ENCODE results near the gene BTBD9. TPM values are rescaled to one million over a fixed set of nuclear protein-coding genes. Genes with fewer than 3 reads are reported as not detected.

Gene BTBD9
- total RNA-seq, 1 donor from 2014 or later: 10.3 TPM

GRCh38 chr6:38552121-38552520, 87.6 kb downstream of the BTBD9 start:
- Mint-ChIP-seq H3K27ac (ENCODE audit: unreplicated experiment) (no peak overlapping the region), H3K36me3 (ENCODE audit: low read depth, unreplicated experiment) (no peaks in the 10 kb centered on the region), H3K27me3 (ENCODE audit: unreplicated experiment) (no peaks in the 10 kb centered on the region), H3K4me3 (ENCODE audit: unreplicated experiment) (no peak overlapping the region), H3K9me3 (ENCODE audit: unreplicated experiment) (no peaks in the 10 kb centered on the region), H3K4me1 (ENCODE audit: unreplicated experiment) (no peaks in the 10 kb centered on the region)
- no peak for DNase-seq (ENCODE audit: low spot score)
- TF ChIP-seq CTCF (IDR thresholded peaks at IDR 0.05; ENCODE audit: unreplicated experiment): no peak

- Mint-ChIP-seq H3K27ac (ENCODE audit: unreplicated experiment) (no peak overlapping the region), H3K4me1 (ENCODE audit: unreplicated experiment) (peaks cover 4% of the 10 kb centered on the region), H3K27me3 (ENCODE audit: unreplicated experiment) (peaks cover 1% of the 10 kb centered on the region), H3K9me3 (ENCODE audit: unreplicated experiment) (no peaks in the 10 kb centered on the region), H3K4me3 (ENCODE audit: unreplicated experiment) (no peak overlapping the region), H3K36me3 (ENCODE audit: low read depth, unreplicated experiment) (no peaks in the 10 kb centered on the region)
- TF ChIP-seq CTCF (IDR thresholded peaks at IDR 0.05; ENCODE audit: unreplicated experiment): no peak
- DNase-seq (ENCODE audit: low spot score): no peak
These were observed 89.9 kb downstream of the BTBD9 start for GRCh38 chr6:38549795-38550194.

GRCh38 chr6:38549180-38549579, 90.5 kb downstream of the BTBD9 start:
- Mint-ChIP-seq H3K36me3 (ENCODE audit: low read depth, unreplicated experiment) (peaks cover 2% of the 10 kb centered on the region), H3K9me3 (ENCODE audit: unreplicated experiment) (no peaks in the 10 kb centered on the region), H3K27ac (ENCODE audit: unreplicated experiment) (no peak overlapping the region)

GRCh38 chr6:38543022-38543421, 96.7 kb downstream of the BTBD9 start:
- no peak overlapping the region for H3K4me3 Mint-ChIP-seq (ENCODE audit: unreplicated experiment)
- no peak overlapping the region for H3K27ac Mint-ChIP-seq (ENCODE audit: unreplicated experiment)
- H3K36me3 Mint-ChIP-seq (ENCODE audit: low read depth, unreplicated experiment): peaks cover 2% of the 10 kb centered on the region
- peaks cover 2% of the 10 kb centered on the region for H3K27me3 Mint-ChIP-seq (ENCODE audit: unreplicated experiment)
- H3K9me3 Mint-ChIP-seq (ENCODE audit: unreplicated experiment): no peaks in the 10 kb centered on the region
- peaks cover 4% of the 10 kb centered on the region for H3K4me1 Mint-ChIP-seq (ENCODE audit: unreplicated experiment)
- no peak for TF ChIP-seq CTCF (IDR thresholded peaks at IDR 0.05; ENCODE audit: unreplicated experiment)
- DNase-seq (ENCODE audit: low spot score): no peak

More at GRCh38 chr6:38549180-38549579, 90.5 kb downstream of the BTBD9 start:
- DNase-seq (ENCODE audit: low spot score): no peak
- no peak for TF ChIP-seq CTCF (IDR thresholded peaks at IDR 0.05; ENCODE audit: unreplicated experiment)
- peaks cover 2% of the 10 kb centered on the region for H3K27me3 Mint-ChIP-seq (ENCODE audit: unreplicated experiment)
- H3K4me1 Mint-ChIP-seq (ENCODE audit: unreplicated experiment): peaks cover 4% of the 10 kb centered on the region
- H3K4me3 Mint-ChIP-seq (ENCODE audit: unreplicated experiment): no peak overlapping the region

DNA sequence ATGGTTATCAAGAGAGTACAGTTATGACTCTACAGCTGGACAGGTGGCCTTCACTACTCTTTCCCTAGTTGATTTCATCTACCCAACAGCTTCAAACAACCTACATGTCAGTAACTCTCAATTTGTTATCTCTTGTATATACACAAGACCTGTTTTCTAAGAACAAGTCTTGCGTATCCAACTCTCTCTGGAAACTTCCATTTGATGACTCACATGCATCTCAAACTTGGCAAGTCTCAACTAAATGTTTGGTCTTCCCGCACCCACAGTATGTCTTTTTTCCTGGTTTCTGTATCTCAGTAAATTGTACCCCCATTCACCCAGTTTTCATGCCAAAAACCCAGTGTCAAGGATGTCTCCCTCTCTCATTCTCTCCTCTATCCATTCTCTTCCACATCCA, 97.7 kb downstream of the BTBD9 start:
- peaks cover 2% of the 10 kb centered on the region for H3K36me3 Mint-ChIP-seq (ENCODE audit: low read depth, unreplicated experiment)
- no peak overlapping the region for H3K4me3 Mint-ChIP-seq (ENCODE audit: unreplicated experiment)
- no peak for TF ChIP-seq CTCF (IDR thresholded peaks at IDR 0.05; ENCODE audit: unreplicated experiment)
- H3K27me3 Mint-ChIP-seq (ENCODE audit: unreplicated experiment): peaks cover 2% of the 10 kb centered on the region
- no peak overlapping the region for H3K27ac Mint-ChIP-seq (ENCODE audit: unreplicated experiment)
- no peaks in the 10 kb centered on the region for H3K9me3 Mint-ChIP-seq (ENCODE audit: unreplicated experiment)
- no peak for DNase-seq (ENCODE audit: low spot score)
- peaks cover 4% of the 10 kb centered on the region for H3K4me1 Mint-ChIP-seq (ENCODE audit: unreplicated experiment)

Measured in endothelial cell (in vitro differentiated cells).